ENCODE measurements around the gene PLEKHA5. TPM values are rescaled to one million over a fixed set of nuclear protein-coding genes. Genes with fewer than 3 reads are reported as not detected.
A peak's percentile ranks its signal among the peaks of the same experiment; 100 is the strongest.
"Not testable (repeated sequence)": the region's sequence is repeated elsewhere in the genome, so short reads cannot be mapped to it uniquely, and the experiment has no call there.

The PLEKHA5 gene
- total RNA-seq, 2 donors from 2014 or later: 3.7 to 4.6 TPM

DNA sequence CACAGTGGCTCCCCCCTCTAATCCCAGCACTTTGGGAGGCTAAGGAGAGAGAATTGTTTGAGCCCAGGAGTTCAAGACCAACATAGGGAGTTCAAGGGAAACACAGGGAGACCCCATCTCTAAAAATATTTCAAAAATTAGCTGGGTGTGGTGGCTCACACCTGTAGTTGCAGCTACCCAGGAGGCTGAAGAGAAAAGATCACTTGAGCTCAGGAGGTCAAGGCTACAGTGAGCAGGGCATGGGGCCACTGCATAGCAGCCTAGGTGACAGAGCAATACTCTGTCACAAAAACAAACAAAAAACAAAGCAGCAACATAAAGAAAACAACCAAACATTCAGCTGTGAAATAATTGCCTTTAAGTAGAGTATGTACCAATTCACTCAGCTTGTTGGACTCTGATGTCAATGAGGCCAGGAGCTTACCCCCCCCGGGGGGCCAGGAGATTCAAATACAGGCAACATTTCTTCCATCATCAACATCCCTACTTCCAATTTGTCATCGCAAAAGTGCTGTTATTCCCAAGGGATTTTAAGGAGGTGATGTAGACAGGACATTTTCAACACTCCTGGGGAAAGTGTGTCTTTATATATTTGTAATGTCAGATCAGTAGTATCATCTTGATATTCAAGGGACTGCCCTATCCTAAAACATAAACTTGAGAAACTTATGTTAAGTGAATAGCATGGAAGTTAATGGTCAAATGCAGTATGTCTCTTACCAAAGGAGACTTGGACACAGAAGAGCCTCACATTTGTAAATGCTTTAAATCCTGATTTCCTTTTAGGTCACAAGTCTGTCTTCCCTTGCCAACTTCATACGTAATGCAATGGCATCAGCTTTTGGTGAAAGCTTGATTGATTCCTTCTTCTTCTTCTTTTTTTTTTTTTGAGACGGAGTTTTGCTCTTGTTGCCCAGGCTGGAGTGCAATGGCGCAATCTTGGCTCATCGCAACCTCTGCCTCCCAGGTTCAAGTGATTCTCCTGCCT lies 269.1 kb downstream of the PLEKHA5 start:
- H3K27ac Mint-ChIP-seq: no peak overlapping the region

GRCh38 chr12:19400649-19401285 lies 271.2 kb downstream of the PLEKHA5 start:
- DNase-seq, H3K9me3 Mint-ChIP-seq: not testable (repeated sequence)

More for the DNA sequence above, 269.1 kb downstream of the PLEKHA5 start:
- DNase-seq (no peak), ATAC-seq (replicated peaks in 1 of 2) (no peak)
- Mint-ChIP-seq H3K4me3 (no peak overlapping the region), H3K36me3 (ENCODE audit: insufficient read depth in 2 of 2) (no peaks in the 10 kb centered on the region), H3K27me3 (ENCODE audit: low read depth) (no peaks in the 10 kb centered on the region), H3K4me1 (ENCODE audit: low read depth) (no peaks in the 10 kb centered on the region), H3K9me3 (no peaks in the 10 kb centered on the region)

GRCh38 chr12:19402211-19402610 lies 272.7 kb downstream of the PLEKHA5 start:
- H3K27ac Mint-ChIP-seq: no peak overlapping the region

More at GRCh38 chr12:19400649-19401285, 271.2 kb downstream of the PLEKHA5 start:
- H3K4me1 Mint-ChIP-seq (ENCODE audit: low read depth): peaks cover 10% of the 10 kb centered on the region
- not testable (repeated sequence) for H3K27me3 Mint-ChIP-seq (ENCODE audit: low read depth); H3K36me3 Mint-ChIP-seq (ENCODE audit: insufficient read depth in 2 of 2); H3K27ac Mint-ChIP-seq; ATAC-seq (replicated peaks in 1 of 2); H3K4me3 Mint-ChIP-seq

DNA sequence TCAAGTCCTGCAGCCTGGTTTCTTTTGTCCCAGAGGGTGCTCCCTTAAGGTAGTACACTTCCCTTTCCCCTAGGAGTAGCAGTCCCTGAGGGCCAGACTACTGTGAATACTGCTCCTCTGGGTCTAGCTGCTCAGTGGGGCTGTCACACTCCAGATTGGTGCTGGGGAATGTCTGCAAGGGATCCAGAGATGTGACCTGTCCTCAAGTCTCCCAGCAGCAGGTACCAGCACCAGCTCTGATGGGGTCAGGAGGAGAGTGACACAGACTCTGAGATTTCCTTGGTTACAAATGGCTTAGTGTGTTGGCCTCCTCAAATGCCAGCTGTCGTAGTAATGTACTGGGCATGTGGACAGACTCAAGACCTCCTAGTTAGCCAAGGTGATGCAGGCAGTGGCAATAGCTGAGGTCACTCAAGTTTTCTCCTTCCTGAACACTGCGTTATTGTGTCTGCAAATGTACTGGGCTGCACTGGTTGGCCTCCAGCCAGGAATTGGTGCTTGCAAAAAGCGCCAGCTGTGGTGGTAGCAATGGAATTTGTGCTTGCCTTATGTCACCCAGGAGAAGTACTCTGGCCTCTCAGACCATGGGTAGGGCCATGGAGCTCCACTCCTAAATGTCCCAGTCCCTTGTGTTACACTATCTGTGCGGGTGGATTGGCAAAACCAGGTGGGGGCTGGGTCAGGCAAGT lies 273.4 kb downstream of the PLEKHA5 start:
- Mint-ChIP-seq H3K36me3 (ENCODE audit: insufficient read depth in 2 of 2) (peaks cover 2 to 6% of the 10 kb centered on the region in 2 donors), H3K9me3 (peaks cover 3 to 4% of the 10 kb centered on the region in 2 donors), H3K4me1 (ENCODE audit: low read depth) (peaks cover 10% of the 10 kb centered on the region), H3K27me3 (ENCODE audit: low read depth) (no peaks in the 10 kb centered on the region), H3K4me3 (no peak overlapping the region), H3K27ac (no peak overlapping the region)
- DNase-seq (no peak), ATAC-seq (replicated peaks in 1 of 2) (no peak)

More at GRCh38 chr12:19402211-19402610, 272.7 kb downstream of the PLEKHA5 start:
- peaks cover 10% of the 10 kb centered on the region for H3K4me1 Mint-ChIP-seq (ENCODE audit: low read depth)
- no peaks in the 10 kb centered on the region for H3K27me3 Mint-ChIP-seq (ENCODE audit: low read depth)
- DNase-seq: no peak
- H3K36me3 Mint-ChIP-seq (ENCODE audit: insufficient read depth in 2 of 2): peaks cover 2 to 6% of the 10 kb centered on the region in 2 donors
- ATAC-seq (replicated peaks in 1 of 2): no peak
- H3K4me3 Mint-ChIP-seq: no peak overlapping the region
- H3K9me3 Mint-ChIP-seq: peaks cover 3 to 4% of the 10 kb centered on the region in 2 donors

- DNase-seq (peak in 1 of 2 donors; percentile 15), ATAC-seq (replicated peaks in 1 of 2) (peak; percentile 44 to 70)
- Mint-ChIP-seq H3K27me3 (ENCODE audit: low read depth) (no peaks in the 10 kb centered on the region), H3K36me3 (ENCODE audit: insufficient read depth in 2 of 2) (peaks cover 2 to 6% of the 10 kb centered on the region in 2 donors), H3K4me1 (ENCODE audit: low read depth) (peaks cover 10% of the 10 kb centered on the region), H3K4me3 (peak overlapping the region; percentile 49 to 72), H3K27ac (peak overlapping the region; percentile 95), H3K9me3 (peaks cover 3 to 4% of the 10 kb centered on the region in 2 donors)
These were observed 274.8 kb downstream of the PLEKHA5 start for GRCh38 chr12:19404242-19404880.

DNA sequence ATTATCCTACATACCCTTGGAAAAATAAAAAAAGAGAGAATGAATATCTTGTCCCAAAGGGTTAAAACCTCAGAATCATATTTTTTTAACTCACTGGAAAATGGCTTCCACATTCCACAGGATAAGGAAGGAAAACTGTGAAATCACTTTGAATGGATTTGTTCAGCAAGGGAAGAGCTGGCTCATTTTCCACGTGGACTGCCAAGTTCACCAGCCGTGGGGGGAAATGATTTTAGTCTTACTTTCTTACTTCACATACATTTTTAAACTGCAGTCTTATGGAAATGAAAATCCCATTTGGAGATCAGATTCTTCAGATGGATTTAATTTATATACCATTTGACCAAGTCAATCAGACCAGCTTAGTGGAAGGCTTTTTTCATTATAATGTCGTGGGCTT lies 279.8 kb downstream of the PLEKHA5 start:
- ATAC-seq (replicated peaks in 1 of 2) (no peak), DNase-seq (no peak)
- H3K27ac Mint-ChIP-seq: no peak overlapping the region
- H3K9me3 Mint-ChIP-seq: peaks cover 0 to under 1% of the 10 kb centered on the region in 2 donors
- H3K4me3 Mint-ChIP-seq: no peak overlapping the region
- H3K27me3 Mint-ChIP-seq (ENCODE audit: low read depth): no peaks in the 10 kb centered on the region
- H3K4me1 Mint-ChIP-seq (ENCODE audit: low read depth): peaks cover 5% of the 10 kb centered on the region
- H3K36me3 Mint-ChIP-seq (ENCODE audit: insufficient read depth in 2 of 2): peaks cover 0 to 2% of the 10 kb centered on the region in 2 donors

GRCh38 chr12:19410211-19410610 lies 280.7 kb downstream of the PLEKHA5 start:
- H3K9me3 Mint-ChIP-seq: no peaks in the 10 kb centered on the region
- H3K4me1 Mint-ChIP-seq (ENCODE audit: low read depth): no peaks in the 10 kb centered on the region
- no peak for ATAC-seq (replicated peaks in 1 of 2)
- no peak for DNase-seq
- H3K36me3 Mint-ChIP-seq (ENCODE audit: insufficient read depth in 2 of 2): no peaks in the 10 kb centered on the region
- no peaks in the 10 kb centered on the region for H3K27me3 Mint-ChIP-seq (ENCODE audit: low read depth)
- no peak overlapping the region for H3K27ac Mint-ChIP-seq
- H3K4me3 Mint-ChIP-seq: no peak overlapping the region

- H3K27me3 Mint-ChIP-seq (ENCODE audit: low read depth): no peaks in the 10 kb centered on the region
- DNase-seq: no peak
- no peak overlapping the region for H3K27ac Mint-ChIP-seq
- H3K9me3 Mint-ChIP-seq: no peaks in the 10 kb centered on the region
- ATAC-seq (replicated peaks in 1 of 2): no peak
- H3K4me3 Mint-ChIP-seq: no peak overlapping the region
- H3K36me3 Mint-ChIP-seq (ENCODE audit: insufficient read depth in 2 of 2): no peaks in the 10 kb centered on the region
- H3K4me1 Mint-ChIP-seq (ENCODE audit: low read depth): no peaks in the 10 kb centered on the region
These were observed 281.2 kb downstream of the PLEKHA5 start for GRCh38 chr12:19410629-19411185.

DNA sequence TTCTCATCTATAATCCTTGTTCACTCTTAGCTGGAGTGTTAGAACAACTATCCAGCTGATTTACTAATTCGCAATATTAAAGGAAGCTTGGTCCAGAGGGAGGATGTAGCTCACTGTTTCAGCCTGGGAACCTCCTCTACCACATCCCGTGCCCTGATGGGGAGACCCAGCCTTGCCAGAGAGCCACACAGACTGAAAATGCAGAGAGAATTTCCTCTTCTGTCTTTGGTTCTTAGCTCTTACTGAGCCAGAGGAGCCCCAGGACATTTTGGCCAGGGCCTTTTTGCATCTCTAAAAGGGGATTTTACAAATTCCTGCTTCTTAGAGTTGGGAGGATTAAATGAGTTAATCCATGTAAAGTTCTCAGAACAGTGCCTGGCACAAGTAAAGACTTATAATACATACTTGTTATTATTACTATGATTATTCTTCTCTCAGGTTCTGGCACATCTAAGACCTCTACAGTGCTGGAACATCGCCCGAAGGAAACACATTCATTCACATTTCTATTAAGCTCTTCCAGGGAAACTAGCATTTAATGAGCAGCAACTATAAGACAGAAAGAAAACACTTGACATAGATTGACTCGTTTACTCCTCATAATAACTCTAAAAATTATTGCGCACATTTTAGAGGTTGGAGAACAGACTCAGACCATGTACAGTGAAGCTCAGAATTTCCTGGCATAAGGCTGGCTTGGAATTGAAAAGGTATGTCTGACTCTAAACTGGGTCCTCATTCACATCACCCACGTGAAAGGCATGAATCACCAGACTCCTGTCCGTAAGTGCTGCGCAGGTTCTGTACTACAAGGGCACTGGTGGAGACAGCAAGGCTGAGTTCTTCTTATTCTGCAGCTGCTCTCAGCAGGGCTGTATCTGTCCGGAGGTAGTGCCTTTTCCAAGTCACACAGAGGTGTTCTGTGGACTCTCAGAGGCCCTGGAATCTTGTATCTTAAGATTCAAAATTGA lies 282.0 kb downstream of the PLEKHA5 start:
- Mint-ChIP-seq H3K4me1 (ENCODE audit: low read depth) (no peaks in the 10 kb centered on the region), H3K9me3 (no peaks in the 10 kb centered on the region), H3K27ac (no peak overlapping the region), H3K27me3 (ENCODE audit: low read depth) (no peaks in the 10 kb centered on the region), H3K36me3 (ENCODE audit: insufficient read depth in 2 of 2) (no peaks in the 10 kb centered on the region), H3K4me3 (no peak overlapping the region)
- DNase-seq (no peak), ATAC-seq (replicated peaks in 1 of 2) (no peak)

GRCh38 chr12:19412844-19413243 lies 283.3 kb downstream of the PLEKHA5 start:
- ATAC-seq (replicated peaks in 1 of 2): no peak
- no peaks in the 10 kb centered on the region for H3K27me3 Mint-ChIP-seq (ENCODE audit: low read depth)

DNA sequence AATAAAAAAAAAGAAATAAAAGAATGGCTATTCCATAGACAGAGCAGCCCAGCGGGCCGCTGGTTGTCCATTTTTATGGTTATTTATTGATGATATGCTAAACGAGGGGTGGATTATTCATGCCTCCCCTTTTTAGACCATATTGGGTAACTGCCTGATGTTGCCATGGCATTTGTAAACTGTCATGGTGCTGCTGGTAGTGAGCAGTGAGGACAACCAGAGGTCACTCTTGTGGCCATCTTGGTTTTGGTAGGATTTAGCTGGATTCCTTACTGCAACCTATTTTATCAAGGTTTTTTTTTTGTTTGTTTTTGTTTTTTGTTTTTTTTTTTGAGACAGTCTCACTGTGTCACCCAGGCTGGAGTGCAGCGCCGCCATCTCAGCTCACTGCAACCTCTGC lies 284.0 kb downstream of the PLEKHA5 start:
- not testable (repeated sequence) for H3K27ac Mint-ChIP-seq; H3K9me3 Mint-ChIP-seq; H3K4me1 Mint-ChIP-seq (ENCODE audit: low read depth); H3K27me3 Mint-ChIP-seq (ENCODE audit: low read depth); DNase-seq; H3K36me3 Mint-ChIP-seq (ENCODE audit: insufficient read depth in 2 of 2); H3K4me3 Mint-ChIP-seq; ATAC-seq (replicated peaks in 1 of 2)

More at GRCh38 chr12:19412844-19413243, 283.3 kb downstream of the PLEKHA5 start:
- Mint-ChIP-seq H3K9me3 (no peaks in the 10 kb centered on the region), H3K27ac (no peak overlapping the region), H3K36me3 (ENCODE audit: insufficient read depth in 2 of 2) (no peaks in the 10 kb centered on the region), H3K4me1 (ENCODE audit: low read depth) (no peaks in the 10 kb centered on the region), H3K4me3 (no peak overlapping the region)
- no peak for DNase-seq
